ENCODE measurements around the gene HMCN1.

DNA sequence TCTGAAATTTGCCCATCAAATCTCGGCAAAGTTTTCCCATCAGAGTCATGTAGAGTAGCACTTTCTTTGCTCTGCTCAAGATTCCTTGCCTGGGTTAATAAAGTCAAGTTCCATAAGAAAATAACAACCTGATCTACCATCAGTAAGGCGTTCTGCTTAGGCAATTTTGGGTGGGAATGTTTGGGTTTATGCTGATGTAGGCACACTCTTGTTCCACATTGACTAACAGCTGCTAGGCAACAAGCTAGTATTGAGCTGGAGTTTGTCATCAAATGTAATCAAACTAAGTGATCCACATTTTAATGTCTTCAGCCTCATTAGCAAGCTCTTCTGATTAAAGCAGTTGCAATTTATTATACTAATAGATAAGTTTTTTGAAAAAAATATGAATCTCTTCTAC is 12.1 kb upstream of the HMCN1 start:
- TF ChIP-seq, protein P1, sequence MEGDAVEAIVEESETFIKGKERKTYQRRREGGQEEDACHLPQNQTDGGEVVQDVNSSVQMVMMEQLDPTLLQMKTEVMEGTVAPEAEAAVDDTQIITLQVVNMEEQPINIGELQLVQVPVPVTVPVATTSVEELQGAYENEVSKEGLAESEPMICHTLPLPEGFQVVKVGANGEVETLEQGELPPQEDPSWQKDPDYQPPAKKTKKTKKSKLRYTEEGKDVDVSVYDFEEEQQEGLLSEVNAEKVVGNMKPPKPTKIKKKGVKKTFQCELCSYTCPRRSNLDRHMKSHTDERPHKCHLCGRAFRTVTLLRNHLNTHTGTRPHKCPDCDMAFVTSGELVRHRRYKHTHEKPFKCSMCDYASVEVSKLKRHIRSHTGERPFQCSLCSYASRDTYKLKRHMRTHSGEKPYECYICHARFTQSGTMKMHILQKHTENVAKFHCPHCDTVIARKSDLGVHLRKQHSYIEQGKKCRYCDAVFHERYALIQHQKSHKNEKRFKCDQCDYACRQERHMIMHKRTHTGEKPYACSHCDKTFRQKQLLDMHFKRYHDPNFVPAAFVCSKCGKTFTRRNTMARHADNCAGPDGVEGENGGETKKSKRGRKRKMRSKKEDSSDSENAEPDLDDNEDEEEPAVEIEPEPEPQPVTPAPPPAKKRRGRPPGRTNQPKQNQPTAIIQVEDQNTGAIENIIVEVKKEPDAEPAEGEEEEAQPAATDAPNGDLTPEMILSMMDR (IDR thresholded peaks at IDR 0.05; ENCODE audit: insufficient read depth, low read length, poor library complexity, severe bottlenecking) = no peak
- no peak for TF ChIP-seq EZH2phosphoT487 (conservative IDR thresholded peaks at IDR 0.05; ENCODE audit: low read length)
